GM21723 (cell line): ENCODE data around the gene ZNF804A.

ENCODE experiments used
- ATAC-seq: cut with Tn5 transposase; IDR thresholded peaks from one replicate; pipeline ENCODE4 v1.9.1; 2021; ENCODE audit warnings: mild to moderate bottlenecking, moderate library complexity; ENCODE audit not compliant: unreplicated experiment

The ZNF804A gene

DNA sequence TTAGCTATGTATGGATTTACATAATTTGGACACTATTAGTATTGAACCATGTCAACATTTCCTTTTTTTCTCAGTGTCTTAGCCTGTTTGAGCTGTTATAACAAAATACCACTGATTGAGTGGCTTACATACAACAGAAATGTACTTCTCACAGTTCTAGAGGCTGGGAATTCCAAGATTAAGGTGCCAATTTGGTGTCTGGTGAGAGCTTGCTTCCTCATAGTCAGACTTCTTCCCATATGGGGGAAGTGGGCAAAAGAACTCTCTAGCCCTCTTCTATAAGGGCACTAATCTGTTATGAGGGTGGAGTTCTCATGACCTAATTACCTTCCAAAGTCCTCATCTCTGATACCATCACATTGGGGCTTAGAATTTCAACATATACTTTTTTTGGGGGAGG, 12.6 kb downstream of the ZNF804A start:
- no peak for ATAC-seq

DNA sequence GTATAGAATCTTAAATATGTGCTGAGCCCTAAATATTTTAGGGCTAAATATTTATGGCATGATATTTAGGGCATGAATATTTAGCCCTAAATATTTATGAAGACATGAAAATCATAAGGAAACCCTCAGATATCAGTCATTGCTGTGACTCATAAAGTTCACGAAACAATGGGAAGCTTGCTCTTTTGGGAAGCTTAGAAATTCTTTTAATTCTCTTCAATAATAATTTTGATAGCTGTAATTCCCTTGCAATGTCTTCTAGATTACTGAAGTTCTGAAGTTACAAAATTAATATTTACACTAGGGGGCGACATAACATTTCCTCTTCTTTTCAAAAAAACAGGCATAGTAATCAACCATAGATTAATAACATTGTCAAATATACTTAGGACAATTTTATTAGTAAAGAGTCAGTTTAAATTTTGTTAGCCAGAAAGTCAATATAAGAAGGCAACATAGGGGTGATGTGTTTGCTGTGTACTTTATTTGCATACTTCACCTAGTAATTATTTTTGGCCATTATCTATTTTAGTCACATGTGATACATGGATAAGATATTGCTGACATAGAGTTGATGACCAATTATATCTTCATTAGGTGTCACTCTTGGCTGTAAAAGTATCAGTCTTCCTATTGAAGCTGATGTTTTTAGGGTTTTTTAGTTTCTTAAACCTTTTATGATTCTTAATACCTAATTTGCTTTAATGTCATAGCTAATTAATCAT, 13.2 kb downstream of the ZNF804A start:
- ATAC-seq, result peak; percentile 53

DNA sequence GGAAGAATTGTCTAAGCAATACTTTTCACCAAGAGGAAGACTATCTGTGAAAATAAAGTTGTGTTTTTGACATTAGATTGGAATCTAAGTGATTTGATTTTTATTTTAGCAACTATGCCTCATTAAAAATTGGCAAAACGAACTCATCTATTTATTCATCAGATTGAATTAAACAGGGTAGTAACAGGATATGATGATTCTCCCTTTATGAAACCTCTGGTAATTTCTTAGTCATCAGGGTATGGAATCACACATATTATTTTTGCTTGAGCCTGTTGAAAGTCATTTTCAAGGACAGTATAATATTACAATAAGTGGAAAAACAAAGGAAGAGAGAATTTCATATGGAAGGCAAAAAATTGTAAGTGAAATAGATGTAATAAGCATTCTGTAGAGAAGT, 22.0 kb downstream of the ZNF804A start:
- ATAC-seq, result no peak

DNA sequence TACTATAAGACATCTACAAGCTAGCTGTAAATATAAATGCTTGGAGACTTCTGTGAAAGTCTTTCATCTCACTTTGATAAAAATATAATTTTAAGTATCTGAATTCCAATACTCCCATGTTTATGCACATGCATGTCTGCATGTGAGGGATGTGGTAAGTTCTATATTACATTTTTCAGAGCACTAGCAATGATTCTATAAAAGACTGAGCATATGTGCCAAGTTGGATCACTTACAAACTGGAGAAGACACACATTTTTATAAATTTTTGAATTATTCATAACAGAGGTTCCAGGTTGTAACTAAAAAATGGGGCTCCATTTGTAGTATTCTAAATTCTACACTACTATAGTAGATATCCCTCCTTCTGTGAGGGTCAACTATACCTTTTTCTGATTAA, 26.0 kb downstream of the ZNF804A start:
- ATAC-seq, result no peak

- ATAC-seq, result no peak
Measured at GRCh38 chr2:184628051-184628450, 29.7 kb downstream of the ZNF804A start.

DNA sequence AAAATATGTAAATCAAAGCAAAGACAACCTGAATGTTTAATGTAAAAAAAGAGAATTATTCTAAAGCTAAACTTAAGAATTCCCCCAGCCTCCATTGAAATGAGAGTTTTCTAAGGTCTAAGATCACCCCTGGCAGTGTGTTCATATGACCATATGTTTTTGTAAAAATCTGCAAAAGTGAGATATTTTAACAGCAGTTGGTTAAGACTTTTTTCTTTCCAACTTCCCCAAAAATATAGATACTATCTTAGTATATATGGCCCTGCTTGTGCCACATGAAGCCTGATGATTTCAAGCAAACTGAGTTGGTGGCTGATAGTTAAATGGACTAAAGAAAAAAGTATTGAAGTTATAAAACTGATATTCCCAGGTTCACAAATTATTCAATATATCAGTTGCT, 35.4 kb downstream of the ZNF804A start:
- ATAC-seq, result no peak

DNA sequence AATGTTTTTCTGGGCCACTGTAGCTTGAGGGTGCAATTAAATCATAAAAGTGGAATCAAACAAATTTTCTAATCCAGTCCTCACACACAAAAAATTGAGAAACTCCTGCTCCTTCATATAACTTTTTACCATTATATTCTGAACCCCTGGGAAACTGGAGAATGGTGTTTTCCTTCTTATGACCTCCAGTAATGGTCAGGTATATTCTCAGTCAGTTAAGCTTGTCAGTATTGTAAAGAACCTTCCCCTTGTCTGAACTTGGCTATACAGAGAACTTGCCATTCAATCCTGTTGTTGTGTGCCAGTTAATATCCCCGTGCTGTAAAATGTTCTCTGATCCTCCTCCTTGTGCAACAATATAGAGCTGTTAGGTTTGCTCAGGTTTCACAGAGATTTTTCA, 39.5 kb downstream of the ZNF804A start:
- no peak for ATAC-seq

GRCh38 chr2:184644685-184645084, 46.4 kb downstream of the ZNF804A start:
- no peak for ATAC-seq

GRCh38 chr2:184646177-184646576, 47.8 kb downstream of the ZNF804A start:
- ATAC-seq, result no peak

DNA sequence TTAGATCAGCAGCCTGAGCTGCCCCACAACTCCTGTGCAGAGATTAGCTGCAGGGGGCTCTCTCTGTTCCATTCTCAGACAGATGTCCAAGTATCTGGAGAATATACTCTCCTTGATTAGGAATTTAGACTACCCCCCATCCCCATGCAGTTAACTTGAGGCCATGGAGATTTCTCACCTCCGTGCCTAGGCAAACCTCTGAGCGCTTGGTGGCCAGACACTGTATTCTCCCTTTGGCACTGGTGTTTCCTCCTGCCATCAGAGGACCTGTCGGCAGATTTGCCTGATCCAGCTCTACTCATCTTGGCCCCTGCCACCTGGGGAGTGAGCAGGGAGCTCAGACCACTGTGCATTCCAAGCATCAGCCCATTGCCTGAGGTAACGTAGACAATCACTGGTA, 48.3 kb downstream of the ZNF804A start:
- no peak for ATAC-seq

- no peak for ATAC-seq
Measured at GRCh38 chr2:184654945-184655344, 56.6 kb downstream of the ZNF804A start.

- ATAC-seq, result no peak
Measured at GRCh38 chr2:184677171-184677570, 78.8 kb downstream of the ZNF804A start.

DNA sequence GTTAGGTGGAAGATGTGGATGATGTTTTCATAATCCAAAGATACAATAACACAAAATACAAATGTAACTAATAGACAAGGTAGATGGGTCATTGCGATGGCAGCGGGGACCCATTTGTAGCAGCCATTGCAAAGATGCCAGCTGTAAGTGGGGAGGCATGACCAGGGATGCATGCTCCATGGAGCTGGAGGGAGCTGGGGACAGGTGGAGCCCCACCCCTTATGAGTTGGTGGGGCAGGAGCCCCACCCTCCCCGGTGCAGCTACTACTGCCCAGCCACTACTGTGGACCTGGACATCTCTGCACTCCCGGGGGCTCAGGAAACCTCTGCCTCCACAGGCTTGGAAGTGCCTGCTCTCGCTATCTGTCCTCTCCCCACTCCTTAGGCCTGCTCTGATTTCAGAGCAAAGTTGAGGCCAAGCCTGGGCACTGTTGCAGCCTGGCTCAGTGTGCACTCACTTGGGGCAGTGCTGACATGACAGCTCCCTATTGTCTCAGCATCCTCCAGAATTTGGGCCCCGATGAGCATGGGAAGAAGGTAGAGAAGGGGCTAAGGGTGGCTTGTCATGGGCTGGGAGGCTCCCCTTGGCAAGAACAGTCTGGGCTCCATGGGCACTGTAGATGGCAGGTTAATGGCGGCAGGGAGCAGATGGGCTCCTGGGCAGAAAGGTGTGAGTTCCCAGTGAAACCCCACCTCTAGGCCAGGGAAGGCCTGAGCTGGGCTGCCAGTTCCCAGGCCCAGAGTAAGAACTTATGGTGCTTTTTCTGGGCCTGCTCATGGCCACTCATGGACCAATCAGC, 81.1 kb downstream of the ZNF804A start:
- no peak for ATAC-seq

- no peak for ATAC-seq
Measured at GRCh38 chr2:184680825-184681224, 82.5 kb downstream of the ZNF804A start.

DNA sequence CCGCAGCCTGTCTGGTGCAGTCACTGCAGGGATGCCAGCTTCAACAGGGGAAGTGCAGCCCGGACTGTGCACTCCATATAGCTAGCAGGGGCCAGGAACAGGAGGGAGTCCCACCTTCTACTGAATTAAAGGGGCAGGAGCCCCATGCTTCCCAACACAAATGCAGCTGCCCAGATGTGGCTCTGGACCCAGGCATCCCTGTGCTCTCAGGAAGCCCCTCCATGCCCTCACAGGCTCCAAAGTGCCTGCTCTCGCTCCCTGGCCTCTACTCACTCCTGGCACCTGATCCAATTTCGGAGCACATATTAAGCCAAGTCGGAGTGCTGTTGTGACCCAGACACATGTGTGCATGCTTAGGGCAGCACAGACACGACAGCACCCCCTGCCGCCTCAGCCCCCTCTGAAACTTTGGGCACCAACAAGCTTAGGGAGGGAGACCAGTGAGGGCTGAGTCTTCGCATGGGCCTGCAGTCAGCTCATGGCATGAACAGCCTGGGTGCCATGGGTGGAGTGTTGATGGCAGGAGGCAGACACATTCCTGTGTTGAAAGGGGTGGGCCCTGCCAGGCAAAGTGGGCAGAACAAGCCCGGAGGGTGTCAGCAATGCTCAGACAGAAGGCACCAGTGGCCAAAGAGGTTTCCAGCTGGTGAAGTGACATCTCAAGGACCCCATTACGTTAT, 83.5 kb downstream of the ZNF804A start:
- ATAC-seq, result no peak

GRCh38 chr2:184683911-184684310, 85.6 kb downstream of the ZNF804A start:
- no peak for ATAC-seq

- ATAC-seq, result no peak
Measured at GRCh38 chr2:184685999-184686841, 87.9 kb downstream of the ZNF804A start.

DNA sequence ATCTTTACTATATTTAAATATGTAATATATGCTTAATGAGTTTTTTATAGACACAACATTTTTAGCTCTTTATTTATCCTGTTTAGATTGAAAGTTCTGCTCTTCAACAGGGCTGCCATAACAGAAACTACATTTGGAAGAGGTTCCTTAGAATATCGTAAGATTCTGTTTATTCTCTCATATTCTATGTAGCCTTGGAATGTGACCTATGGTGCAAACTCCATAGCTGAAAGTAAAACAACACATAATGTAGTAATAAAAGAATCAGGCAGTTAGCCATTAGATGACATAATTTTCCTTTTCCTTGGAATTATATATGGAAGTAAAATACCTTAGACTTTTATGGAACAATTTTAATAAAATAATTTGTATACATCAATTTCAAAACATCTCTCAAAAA, 91.3 kb downstream of the ZNF804A start:
- ATAC-seq, result no peak

GRCh38 chr2:184692141-184692734, 93.9 kb downstream of the ZNF804A start:
- no peak for ATAC-seq

- ATAC-seq, result no peak
Measured at GRCh38 chr2:184696644-184697043, 98.3 kb downstream of the ZNF804A start.

GRCh38 chr2:184698476-184698875, 100.1 kb downstream of the ZNF804A start:
- no peak for ATAC-seq
